ENCODE data around the gene AHCYL2.

GRCh38 chr7:129389829-129390228, 165.0 kb downstream of the AHCYL2 start:
- TF ChIP-seq, protein P1, sequence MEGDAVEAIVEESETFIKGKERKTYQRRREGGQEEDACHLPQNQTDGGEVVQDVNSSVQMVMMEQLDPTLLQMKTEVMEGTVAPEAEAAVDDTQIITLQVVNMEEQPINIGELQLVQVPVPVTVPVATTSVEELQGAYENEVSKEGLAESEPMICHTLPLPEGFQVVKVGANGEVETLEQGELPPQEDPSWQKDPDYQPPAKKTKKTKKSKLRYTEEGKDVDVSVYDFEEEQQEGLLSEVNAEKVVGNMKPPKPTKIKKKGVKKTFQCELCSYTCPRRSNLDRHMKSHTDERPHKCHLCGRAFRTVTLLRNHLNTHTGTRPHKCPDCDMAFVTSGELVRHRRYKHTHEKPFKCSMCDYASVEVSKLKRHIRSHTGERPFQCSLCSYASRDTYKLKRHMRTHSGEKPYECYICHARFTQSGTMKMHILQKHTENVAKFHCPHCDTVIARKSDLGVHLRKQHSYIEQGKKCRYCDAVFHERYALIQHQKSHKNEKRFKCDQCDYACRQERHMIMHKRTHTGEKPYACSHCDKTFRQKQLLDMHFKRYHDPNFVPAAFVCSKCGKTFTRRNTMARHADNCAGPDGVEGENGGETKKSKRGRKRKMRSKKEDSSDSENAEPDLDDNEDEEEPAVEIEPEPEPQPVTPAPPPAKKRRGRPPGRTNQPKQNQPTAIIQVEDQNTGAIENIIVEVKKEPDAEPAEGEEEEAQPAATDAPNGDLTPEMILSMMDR (conservative IDR thresholded peaks at IDR 0.05 in 1 of 2, IDR thresholded peaks at IDR 0.05 in 1 of 2; ENCODE audit: extremely low read depth in 1 of 2, insufficient read depth in 1 of 2, low read depth in 1 of 2, low read length in 2 of 2) = no peak
- TF ChIP-seq EZH2 (IDR thresholded peaks at IDR 0.05; ENCODE audit: borderline replicate concordance, low read length) = no peak
